ENCODE measurements around the gene BUD13.
A peak's percentile ranks its signal among the peaks of the same experiment; 100 is the strongest.

The BUD13 gene

GRCh38 chr11:116792869-116793771 is 20.3 kb upstream of the BUD13 start:
- DNase-seq (ENCODE audit: low spot score): no peak

DNA sequence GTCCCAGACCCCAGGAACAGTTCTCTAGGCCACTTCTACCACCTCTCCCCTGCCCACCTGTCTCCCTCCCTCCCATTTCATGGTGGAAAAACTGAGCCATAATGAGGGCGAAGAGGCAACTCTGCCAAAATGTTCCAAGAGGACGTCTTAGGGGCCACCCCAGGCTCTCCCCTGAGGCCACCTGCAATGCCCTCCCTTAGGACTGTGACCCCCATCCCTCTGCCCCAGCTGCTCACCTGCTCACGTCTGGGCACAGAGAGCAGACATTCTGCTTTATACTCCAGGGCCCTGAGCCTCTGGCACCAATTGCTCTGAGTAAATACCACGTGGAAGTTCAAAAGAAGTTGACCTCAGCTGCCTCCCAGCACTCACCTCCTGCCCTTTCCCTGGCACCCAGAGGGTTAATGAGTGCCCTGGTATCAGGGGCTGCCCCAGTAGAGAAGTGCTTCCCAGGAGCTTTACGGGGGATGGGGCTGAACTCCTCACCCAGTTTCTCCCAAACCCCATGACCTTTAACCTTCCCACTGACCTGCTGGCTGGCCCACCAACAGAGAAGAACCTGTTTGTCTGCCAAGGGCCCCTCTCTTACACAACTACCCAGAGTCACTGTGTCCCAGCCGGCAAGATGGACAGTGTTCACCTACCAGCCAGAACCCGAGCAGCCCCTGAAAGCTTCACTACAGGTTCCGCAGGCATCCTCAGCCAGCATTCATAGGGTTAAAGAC is 19.5 kb upstream of the BUD13 start:
- no peak for DNase-seq (ENCODE audit: low spot score)

- no peak for DNase-seq (ENCODE audit: low spot score)
Measured at GRCh38 chr11:116791813-116792143, 19.0 kb upstream of the BUD13 start, which contains the start of gene APOA5. Gene APOA5 (minus strand): TSS chr11:116791879. CDS start chr11:116791860, 19 bp downstream.

DNA sequence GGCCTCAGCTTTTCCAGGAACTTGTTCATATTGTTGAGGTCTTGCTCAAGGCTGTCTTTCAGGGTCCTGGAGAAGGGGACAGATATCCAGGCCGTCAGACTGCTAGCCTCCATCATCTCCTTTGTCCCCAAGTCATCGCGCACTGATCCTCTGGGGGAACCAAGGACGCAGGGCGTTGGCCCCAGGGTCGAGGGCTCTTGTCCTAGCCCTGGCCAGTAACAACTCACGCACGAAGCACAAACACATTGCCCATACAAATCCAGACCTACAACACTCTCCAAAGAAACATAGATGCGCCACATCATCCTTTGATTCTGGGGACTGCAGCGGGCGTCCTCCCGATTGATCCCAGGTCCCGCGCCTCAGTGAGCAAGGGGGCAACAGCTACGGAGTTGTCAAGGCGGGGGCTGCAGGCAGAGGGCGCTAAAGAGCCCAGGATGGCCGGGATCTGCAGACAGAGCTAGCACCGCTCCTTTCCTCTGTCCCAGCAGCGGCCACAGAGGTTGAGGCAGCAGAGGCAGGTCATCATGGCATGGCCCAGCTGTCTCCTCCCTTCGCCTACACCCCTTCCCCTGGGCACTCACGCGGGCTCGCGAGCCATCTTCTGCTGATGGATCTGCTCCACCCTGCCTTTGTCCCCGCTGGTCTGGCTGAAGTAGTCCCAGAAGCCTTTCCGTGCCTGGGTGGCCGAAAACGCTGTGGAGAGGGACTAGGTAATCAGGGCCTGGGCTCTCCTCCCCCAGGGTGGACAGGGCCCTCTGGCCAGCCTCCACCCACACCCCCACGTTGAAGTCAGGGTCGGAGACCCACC is 18.4 kb upstream of the BUD13 start:
- DNase-seq (ENCODE audit: low spot score): peak; percentile 91

DNA sequence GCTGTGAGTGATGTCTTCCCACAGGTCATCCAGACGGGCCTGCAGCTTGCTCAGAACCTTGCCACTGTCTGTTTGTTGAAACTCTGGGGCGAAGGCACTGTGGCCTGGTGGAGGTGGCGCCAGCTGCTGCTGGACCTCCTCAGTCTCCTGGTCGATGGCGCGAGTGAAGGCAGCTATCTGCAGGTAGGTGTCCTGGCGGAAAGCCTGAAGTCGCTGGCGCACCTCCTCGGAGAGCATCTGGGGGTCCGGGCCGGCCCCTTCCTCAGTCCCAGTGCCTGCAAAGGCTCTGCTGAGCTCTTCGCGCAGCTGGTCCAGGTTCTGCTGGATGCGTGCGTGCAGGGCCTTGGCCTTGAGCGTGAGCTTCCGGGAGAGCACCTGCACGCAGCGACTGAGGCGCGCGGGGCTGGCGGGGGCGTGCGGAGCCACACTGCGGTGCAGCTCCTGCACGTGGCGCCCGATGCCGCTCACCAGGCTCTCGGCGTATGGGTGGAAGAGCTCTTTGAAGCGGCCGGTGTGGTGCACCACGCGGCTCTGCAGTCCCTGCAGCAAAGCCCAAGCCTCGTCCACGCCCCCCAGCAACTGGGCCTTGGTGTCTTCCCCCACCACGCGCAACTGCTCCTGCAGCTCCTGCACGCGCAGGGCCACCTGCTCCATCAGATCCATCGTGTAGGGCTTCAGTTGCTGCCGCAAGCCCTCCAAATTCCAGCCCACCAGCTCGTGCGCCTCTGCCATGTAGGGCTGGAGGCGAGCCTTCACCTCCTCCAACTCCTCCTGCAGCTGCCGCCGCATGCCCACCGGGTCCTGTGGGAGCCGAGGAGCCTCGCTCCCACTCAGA is 17.6 kb upstream of the BUD13 start:
- DNase-seq (ENCODE audit: low spot score): no peak

DNA sequence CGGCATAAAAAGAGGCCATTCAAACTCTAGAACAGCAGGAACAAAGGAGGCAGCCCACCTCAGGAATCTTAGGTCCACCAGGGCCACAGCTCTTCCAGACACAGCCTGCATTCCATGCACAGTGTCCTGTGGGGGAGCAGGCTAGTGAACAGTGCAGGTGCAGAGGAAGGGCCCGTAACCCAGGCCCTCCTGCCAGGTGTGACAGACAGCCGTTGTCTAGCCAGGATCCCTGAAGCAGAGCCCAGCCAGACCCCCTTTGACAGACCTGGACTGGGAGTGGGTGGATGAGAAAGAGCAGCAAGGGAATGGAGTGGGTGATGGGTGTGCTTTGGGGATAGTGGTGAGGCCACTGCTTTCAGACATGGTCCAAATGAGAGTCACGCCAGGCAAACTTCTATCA is 16.2 kb upstream of the BUD13 start:
- no peak for DNase-seq (ENCODE audit: low spot score)

DNA sequence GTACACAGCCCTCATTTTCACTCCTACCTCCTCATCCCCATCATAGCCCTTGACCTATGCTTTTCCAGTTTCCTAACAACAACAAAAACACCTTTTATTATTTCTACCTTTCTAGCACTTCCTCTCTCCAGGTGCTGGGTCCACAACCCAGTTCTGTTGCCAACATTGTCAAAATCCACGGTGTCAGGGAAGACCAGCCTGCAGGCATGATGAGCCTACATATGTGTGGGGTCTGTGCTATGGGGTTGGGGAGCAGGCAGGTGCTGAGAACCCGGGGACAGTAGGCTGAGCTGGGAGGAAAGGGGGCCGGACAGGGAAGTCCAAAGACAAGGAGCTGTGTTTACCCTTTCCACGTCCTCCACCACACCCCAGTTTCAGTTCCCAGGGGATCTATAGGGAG is 15.7 kb upstream of the BUD13 start:
- DNase-seq (ENCODE audit: low spot score): no peak

DNA sequence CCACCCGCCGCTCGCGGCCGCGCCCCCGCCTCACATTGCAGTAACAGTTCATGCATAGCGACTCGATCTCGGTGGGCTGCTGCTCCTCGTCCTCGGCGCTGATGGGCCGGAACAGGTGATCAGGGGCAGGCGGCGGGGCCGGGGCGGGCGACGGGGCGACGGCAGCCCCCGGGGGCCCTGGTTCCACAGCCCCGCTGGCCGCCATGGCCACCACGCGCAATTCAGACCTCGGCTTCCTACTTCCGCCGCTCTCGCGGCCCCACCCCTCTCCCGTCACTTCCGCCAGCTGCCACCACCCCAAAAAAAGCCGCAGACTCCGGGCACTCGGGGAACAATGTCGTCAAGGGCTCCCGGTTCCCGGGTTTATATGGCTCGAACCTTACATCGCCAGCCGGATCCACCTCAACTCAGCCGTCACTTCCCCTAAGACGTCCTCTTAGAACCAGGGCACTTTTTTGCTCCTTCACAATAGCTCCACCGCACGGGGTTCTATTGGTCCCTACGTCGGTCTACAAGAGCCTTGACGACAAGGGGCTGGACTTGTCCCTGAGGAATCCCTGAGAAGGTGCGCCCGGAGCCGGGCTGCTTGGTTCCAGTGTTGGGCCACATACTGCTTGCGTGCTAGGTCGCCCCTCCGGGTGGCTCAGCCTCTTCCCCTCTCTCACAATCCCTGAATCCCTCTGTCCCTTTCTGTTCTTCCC is 15.1 kb upstream of the BUD13 start, which contains the start of gene ZPR1:
Gene ZPR1, minus strand, starts transcription at position 238 of the 701 bp plus-strand sequence. Its CDS starts 33 bp downstream, at position 205.
- peak; percentile 92 for DNase-seq (ENCODE audit: low spot score)

DNA sequence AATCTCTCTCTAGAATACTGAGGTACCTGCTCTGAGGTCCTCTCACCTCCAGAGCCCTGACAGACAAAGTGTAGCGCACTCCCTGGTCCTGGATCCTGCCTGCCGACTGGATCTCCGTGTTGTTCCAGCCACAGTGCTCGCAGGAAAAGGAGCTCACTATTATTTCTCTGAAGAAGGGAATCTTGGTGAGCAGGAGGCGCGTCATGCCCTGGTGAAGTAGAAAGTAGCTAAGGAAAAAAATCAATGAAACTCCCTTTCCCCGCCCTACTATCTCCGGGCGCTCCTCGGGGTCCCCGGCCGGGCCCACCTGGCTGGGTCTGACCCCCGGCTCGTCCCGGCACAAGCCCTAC is 14.6 kb upstream of the BUD13 start:
- no peak for DNase-seq (ENCODE audit: low spot score)

DNA sequence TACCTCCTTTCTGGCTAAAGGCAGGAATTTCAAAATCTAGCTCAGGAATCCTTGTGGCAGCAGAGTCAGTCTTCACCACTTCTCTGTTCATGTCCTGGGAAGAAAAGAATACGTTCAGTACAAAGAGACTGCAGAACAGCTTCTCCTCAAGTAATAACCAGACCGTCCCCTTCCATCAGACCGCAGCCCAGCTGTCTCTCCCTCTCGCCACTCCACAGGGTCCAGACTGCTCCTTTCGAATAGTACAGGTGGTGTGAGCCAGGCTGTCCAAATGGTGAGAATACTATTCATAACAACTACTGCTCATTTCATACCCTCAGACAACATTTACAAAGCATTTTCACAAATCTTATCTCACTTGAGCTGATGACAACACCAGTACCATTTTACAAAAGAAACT is 14.2 kb upstream of the BUD13 start:
- no peak for DNase-seq (ENCODE audit: low spot score)

DNA sequence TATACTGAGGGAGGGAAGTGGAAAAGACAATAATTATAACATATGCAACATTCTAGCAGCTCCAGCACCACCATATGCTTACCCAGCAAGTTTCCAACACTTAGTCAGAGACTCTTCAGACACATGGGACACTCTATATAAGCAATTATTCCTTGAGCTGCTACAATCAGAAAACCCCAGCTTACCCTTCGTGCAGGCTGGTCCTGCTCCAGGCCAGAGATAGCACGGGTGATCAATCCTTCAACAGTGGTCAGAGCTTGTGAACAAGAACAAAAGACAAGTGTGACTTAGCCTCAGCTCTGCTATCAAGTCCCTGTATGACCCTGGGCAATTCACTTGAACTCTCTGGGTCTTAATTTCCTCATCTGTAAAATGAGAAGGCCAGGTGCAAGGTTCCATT is 13.5 kb upstream of the BUD13 start:
- DNase-seq (ENCODE audit: low spot score): no peak

DNA sequence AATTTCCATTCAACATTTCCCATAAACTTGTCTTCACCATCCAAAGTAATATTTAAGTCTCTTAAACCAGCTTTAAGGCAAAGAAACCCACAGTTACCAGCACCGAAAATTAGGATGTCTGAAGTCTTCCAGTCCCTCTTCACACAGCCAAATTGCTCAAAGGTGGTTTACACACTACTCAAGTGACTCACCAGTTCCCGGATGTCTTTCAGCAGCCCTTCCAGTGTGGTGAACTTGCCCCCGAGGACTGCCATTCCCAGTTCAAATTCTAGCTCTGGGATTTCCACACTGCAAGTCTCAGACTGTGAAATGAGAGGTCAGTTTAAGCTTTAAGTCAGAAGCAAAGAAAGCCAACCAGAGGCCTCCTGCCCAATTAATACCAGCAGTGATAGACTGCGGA is 9.9 kb upstream of the BUD13 start:
- DNase-seq (ENCODE audit: low spot score): no peak

DNA sequence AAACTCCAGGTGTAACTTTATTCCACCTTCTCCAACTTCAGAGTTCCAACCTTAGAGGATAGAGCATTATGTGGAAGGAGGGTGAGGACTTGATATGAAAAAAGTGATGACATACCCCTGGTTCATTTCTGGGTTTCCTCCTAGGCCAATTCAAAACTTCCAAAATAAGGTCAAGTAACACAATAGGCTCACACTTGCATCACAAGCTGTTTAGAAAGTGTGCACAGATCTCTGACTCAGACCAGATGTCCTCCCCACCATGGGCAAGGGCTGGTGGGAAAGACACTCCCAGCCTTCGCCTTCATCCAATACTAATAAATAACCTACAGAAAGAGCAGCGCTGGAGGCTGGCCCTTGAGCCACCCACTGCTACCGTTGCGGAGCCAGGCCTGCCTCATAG is 5.8 kb upstream of the BUD13 start:
- DNase-seq (ENCODE audit: low spot score): no peak

DNA sequence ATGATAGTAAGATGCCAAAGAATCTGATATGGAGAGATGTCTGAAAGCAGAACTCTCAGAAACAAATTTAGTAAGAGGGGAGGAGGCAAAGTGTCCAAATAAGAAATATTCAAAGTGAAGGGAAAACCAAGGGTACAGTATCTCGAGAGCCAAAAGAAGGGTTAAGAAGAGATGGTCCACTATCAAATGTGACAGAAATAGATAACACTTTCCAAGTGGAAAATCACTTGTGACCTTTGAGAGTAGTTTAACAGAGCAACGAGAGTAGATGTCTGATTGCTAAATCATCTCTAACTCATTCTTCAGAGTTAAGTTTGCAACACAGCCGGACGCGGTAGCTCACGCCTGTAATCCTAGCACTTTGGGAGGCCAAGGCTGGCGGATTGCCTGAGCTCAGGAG is 4.3 kb upstream of the BUD13 start:
- no peak for DNase-seq (ENCODE audit: low spot score)

DNA sequence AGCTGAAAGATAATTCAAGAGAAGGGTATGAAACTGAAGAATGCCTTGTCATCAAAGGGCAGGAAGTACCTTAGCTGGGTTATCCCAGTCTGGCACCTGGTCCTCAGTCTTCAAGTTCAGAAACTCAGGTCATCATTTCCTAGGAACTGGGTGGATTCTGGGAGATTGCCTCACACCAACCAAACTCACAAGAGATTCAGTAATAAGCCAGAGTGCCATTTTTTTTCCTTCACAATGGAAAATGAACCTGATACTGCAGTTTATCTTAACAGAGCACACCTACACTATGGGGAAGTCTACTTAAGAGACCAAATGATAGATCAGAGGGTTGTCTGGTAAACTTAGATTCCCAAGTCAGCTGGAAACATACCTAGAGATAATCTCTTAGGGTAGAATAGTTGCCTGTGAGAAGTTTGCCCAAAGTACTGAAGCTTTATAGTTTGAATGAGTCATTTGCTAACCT is 3.8 kb upstream of the BUD13 start:
- no peak for DNase-seq (ENCODE audit: low spot score)

- DNase-seq (ENCODE audit: low spot score): no peak
Measured at GRCh38 chr11:116775975-116776374, 3.2 kb upstream of the BUD13 start.

GRCh38 chr11:116774661-116775060 is 1.9 kb upstream of the BUD13 start:
- no peak for DNase-seq (ENCODE audit: low spot score)

- DNase-seq (ENCODE audit: low spot score): no peak
Measured at GRCh38 chr11:116773203-116774097, 663 bp upstream of the BUD13 start.

DNA sequence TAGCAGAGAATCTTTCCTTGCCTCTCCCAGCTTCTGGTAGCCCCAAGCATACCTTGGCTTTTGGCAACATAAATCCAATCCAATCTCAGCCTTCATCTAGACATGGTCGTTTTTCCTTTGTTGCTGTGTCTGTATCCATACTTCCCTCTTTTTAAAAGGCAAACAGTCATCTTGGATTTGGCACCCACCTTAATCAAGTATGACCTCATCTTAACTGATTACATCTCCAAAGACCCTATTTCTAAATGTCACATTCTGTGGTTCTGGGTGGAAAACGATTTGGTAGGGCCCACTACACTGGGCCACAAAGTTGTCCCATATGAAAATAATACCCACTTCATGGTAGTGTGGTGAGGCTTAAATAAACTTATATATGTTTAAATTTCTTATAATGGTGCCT is 852 bp downstream of the BUD13 start:
- no peak for DNase-seq (ENCODE audit: low spot score)

- no peak for DNase-seq (ENCODE audit: low spot score)
Measured at GRCh38 chr11:116762132-116762531, 10.7 kb downstream of the BUD13 start.
